Lower lobe of right lung (tissue), 2 donors: ENCODE measurements around the gene NUBP2. TPM values are rescaled to one million over a fixed set of nuclear protein-coding genes. Genes with fewer than 3 reads are reported as not detected.

ENCODE experiments used
- ATAC-seq, 2 donors: fragments of 200-7000 bp; cut with Tn5 transposase; one replicate each; pipeline ENCODE4 v1.9.1; 2020 to 2022; ENCODE audit warnings: mild to moderate bottlenecking in 2 of 2, moderate library complexity in 2 of 2
- DNase-seq: peaks from one replicate; pipeline ENCODE4 v3.0.0-alpha.2; 2020
- H3K27ac ChIP-seq: fragments of 200-600 bp; one replicate; pipeline ENCODE4 v1.8.0; 2022
- H3K27me3 ChIP-seq: fragments of 200-600 bp; one replicate; pipeline ENCODE4 v1.8.0; 2022; ENCODE audit warnings: low read depth
- H3K36me3 ChIP-seq: fragments of 200-600 bp; one replicate; pipeline ENCODE4 v1.8.0; 2022; ENCODE audit warnings: mild to moderate bottlenecking
- H3K4me1 ChIP-seq: fragments of 200-600 bp; one replicate; pipeline ENCODE4 v1.8.0; 2022
- H3K4me3 ChIP-seq: fragments of 200-600 bp; one replicate; pipeline ENCODE4 v1.8.0; 2022; ENCODE audit warnings: mild to moderate bottlenecking
- H3K9me3 ChIP-seq: fragments of 200-600 bp; one replicate; pipeline ENCODE4 v1.8.0; 2022
- CTCF ChIP-seq: fragments of 200-600 bp; IDR thresholded peaks from one replicate; pipeline ENCODE4 v1.8.0; 2022; ENCODE audit warnings: antibody characterized with exemption, mild to moderate bottlenecking
- intact Hi-C: fragments of 100-400 bp; cut with DNase I; formaldehyde crosslinking; loops from one replicate; pipeline ENCODE4 v1.11.0; 2022
- long read RNA-seq: library from polyadenylated mRNA; unstranded; transcript quantifications from one replicate; pipeline ENCODE4 v2.0.0, GENCODE V29; 2021
- total RNA-seq: library from RNA; stranded (reverse); fragmentation: NEBNext Ultra II Directional; extraction: Animal tissue kit (Norgen Biotek cat#: 25700); gene quantifications from one replicate; pipeline ENCODE4 v1.2.1, GENCODE V29; 2021
- donor health status: DM: no; HTN: yes; CAD: no; lungs with severe emphysema.

NUBP2 gene
- 36.0 TPM for total RNA-seq
- long read RNA-seq, transcript NUBP2-215 (6 exons, 1,173 nt): minor isoform, 10 of 95 reads
- long read RNA-seq, transcript NUBP2-201 (7 exons, 1,413 nt): major isoform, 58 of 95 reads
- long read RNA-seq, partial matches to known transcripts: 10 of 95 reads
- long read RNA-seq, other reads (novel, unspliced or antisense): 12 of 95 reads

GRCh38 chr16:1782408-1783264, at the start of gene NUBP2, which contains the start of gene SPSB3:
Gene NUBP2, plus strand, starts transcription at chr16:1782960. Its CDS starts 61 bp downstream, at chr16:1783021.
Gene SPSB3, minus strand, starts transcription at chr16:1782571. Its CDS starts 1,088 bp downstream, at chr16:1781483.
- peak within 1 kb of the TSS; percentile 91 for H3K4me3 ChIP-seq
- H3K36me3 ChIP-seq: peaks cover 50% of the 10 kb centered on the region
- intact Hi-C loops: no loop called here
- no peak for TF ChIP-seq CTCF
- DNase-seq: peak; percentile 100
- peaks cover 41% of the 10 kb centered on the region for H3K4me1 ChIP-seq
- H3K27ac ChIP-seq: peak within 1 kb of the TSS; percentile 90
- no peaks in the 10 kb centered on the region for H3K27me3 ChIP-seq
- ATAC-seq: peak; percentile 96
- no peaks in the 10 kb centered on the region for H3K9me3 ChIP-seq

- intact Hi-C loops: no loop called here
- H3K36me3 ChIP-seq: peaks cover 57% of the 10 kb centered on the region
- H3K4me1 ChIP-seq: no peaks in the 10 kb centered on the region
- no peak overlapping the region for H3K4me3 ChIP-seq
- ATAC-seq (peak; percentile 10 to 23), DNase-seq (no peak)
- no peaks in the 10 kb centered on the region for H3K9me3 ChIP-seq
- TF ChIP-seq CTCF: no peak
- no peak overlapping the region for H3K27ac ChIP-seq
- H3K27me3 ChIP-seq: no peaks in the 10 kb centered on the region
Observed at GRCh38 chr16:1734123-1734522, 48.6 kb upstream of the NUBP2 start.

- no peak for DNase-seq
- intact Hi-C loops: no loop called here
- no peaks in the 10 kb centered on the region for H3K4me1 ChIP-seq
- H3K36me3 ChIP-seq: peaks cover 50% of the 10 kb centered on the region
- peak in 1 of 2 donors; percentile 47 for ATAC-seq
- H3K9me3 ChIP-seq: no peaks in the 10 kb centered on the region
- H3K27me3 ChIP-seq: no peaks in the 10 kb centered on the region
- no peak for TF ChIP-seq CTCF
- no peak overlapping the region for H3K27ac ChIP-seq
- H3K4me3 ChIP-seq: no peak overlapping the region
Observed at GRCh38 chr16:1734816-1735215, 47.9 kb upstream of the NUBP2 start.

- intact Hi-C loops: no loop called here
- no peaks in the 10 kb centered on the region for H3K4me1 ChIP-seq
- H3K4me3 ChIP-seq: no peak overlapping the region
- peaks cover 42% of the 10 kb centered on the region for H3K36me3 ChIP-seq
- ATAC-seq: no peak
- H3K27ac ChIP-seq: no peak overlapping the region
- no peaks in the 10 kb centered on the region for H3K27me3 ChIP-seq
- DNase-seq: no peak
- H3K9me3 ChIP-seq: no peaks in the 10 kb centered on the region
- TF ChIP-seq CTCF: no peak
Observed at GRCh38 chr16:1740234-1740633, 42.5 kb upstream of the NUBP2 start.

- no peak overlapping the region for H3K27ac ChIP-seq
- TF ChIP-seq CTCF: no peak
- no peak overlapping the region for H3K4me3 ChIP-seq
- DNase-seq (no peak), ATAC-seq (peak in 1 of 2 donors; percentile 14)
- H3K27me3 ChIP-seq: no peaks in the 10 kb centered on the region
- H3K4me1 ChIP-seq: no peaks in the 10 kb centered on the region
- no peaks in the 10 kb centered on the region for H3K9me3 ChIP-seq
- intact Hi-C loops: no loop called here
- peaks cover 49% of the 10 kb centered on the region for H3K36me3 ChIP-seq
Observed at GRCh38 chr16:1740781-1741490, 41.8 kb upstream of the NUBP2 start.
